Glomerular visceral epithelial cell (primary cell): ENCODE data around the gene FBXW9.
"Not testable (repeated sequence)": the region's sequence is repeated elsewhere in the genome, so short reads cannot be mapped to it uniquely, and the experiment has no call there.

Experiments used
- DNase-seq: peaks from one replicate; pipeline ENCODE4 v3.0.0-alpha.2; 2016; ENCODE audit errors: extremely low spot score

The FBXW9 gene

DNA sequence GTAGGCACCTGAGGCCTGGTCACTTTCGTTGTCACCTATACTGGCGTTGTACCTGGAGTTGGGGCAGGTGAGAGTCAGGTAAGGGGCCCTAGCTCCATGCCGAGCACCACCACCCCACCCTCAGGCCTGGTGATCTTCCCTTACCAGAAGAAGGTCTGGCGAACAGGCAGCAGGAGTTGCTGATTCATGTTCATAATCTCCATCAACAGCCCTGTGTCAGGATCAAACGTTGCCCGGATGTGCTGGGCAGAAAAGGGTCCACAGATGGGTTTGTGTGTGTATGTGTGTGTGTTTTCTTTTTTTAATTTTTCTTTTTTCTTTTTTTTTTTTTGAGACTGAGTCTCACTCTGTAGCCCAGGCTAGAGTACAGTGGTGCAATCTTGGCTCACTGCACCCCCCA, 44.2 kb downstream of the FBXW9 start:
- no peak for DNase-seq

GRCh38 chr19:12649941-12650340, 46.5 kb downstream of the FBXW9 start:
- DNase-seq = no peak

- DNase-seq = no peak
Observed at GRCh38 chr19:12648088-12648487, 48.3 kb downstream of the FBXW9 start.

GRCh38 chr19:12647490-12648071, 48.9 kb downstream of the FBXW9 start:
- no peak for DNase-seq

DNA sequence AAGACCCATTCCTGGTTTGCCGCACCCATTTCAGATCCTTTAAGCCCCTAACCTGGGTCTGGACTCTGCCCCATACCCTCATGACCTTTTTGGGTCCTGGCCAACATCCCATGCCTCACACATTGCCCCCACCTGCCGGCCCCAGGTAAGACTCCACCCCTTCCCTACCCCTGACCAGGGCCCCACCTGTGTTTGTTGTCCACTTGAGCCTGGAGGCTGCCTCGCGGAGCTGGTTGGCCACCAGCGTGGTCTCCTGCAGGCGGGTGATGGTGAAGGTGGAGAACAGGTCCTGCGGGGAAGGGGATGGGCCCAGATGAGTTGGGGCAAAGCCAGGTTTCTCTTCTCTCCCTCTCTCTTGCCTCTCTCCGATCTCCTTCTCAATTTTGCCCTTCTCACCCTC, 49.4 kb downstream of the FBXW9 start:
- DNase-seq = no peak

- no peak for DNase-seq
Observed at GRCh38 chr19:12646551-12646950, 49.9 kb downstream of the FBXW9 start.

DNA sequence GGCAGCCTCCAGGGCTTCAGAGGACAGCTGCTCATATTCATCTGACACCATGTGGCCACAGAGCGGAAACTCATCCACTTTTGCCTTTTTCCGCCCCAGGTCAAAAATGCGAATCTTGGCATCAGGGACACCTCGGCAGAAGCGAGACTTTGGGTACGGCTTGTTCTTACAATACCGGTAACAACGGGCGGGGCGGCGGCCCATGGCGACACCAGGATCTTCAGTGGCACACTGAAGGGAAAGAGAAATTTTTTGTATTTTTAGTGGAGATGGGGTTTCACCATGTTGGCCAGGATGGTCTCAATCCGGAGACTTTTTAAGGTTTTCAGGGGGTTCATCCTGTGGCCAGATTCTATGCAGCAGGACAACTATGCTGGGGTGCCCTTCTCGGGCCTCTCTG, 52.7 kb downstream of the FBXW9 start:
- DNase-seq = not testable (repeated sequence)

- DNase-seq = no peak
Observed at GRCh38 chr19:12642506-12642905, 53.9 kb downstream of the FBXW9 start.

- DNase-seq = no peak
Observed at GRCh38 chr19:12641456-12641855, 55.0 kb downstream of the FBXW9 start.

- DNase-seq = peak; percentile 53
Observed at GRCh38 chr19:12639901-12640613, 56.4 kb downstream of the FBXW9 start.
